Astrocyte (in vitro differentiated cells and primary cell): ENCODE measurements around the gene HLCS.
A peak's percentile ranks its signal among the peaks of the same experiment; 100 is the strongest.

ENCODE experiments used
- CTCF ChIP-seq: IDR thresholded peaks from 2 replicates; pipeline ENCODE4 v1.5.1; 2011; ENCODE audit warnings: low read depth, mild to moderate bottlenecking, inconsistent platforms, low read length, moderate library complexity; ENCODE audit not compliant: insufficient read depth
- EZH2 ChIP-seq: IDR thresholded peaks from 2 replicates; pipeline ENCODE4 v1.6.1; 2012; ENCODE audit warnings: mild to moderate bottlenecking, low read length, inconsistent platforms; ENCODE audit not compliant: insufficient read depth

- no peak for TF ChIP-seq CTCF
- TF ChIP-seq EZH2 = peak; percentile 38
Measured at GRCh38 chr21:36704958-36705678, 261.4 kb downstream of the HLCS start.
